ENCODE results near the gene GPER1. TPM values are rescaled to one million over a fixed set of nuclear protein-coding genes. Genes with fewer than 3 reads are reported as not detected.
"Not testable (repeated sequence)": the region's sequence is repeated elsewhere in the genome, so short reads cannot be mapped to it uniquely, and the experiment has no call there.

The GPER1 gene
- total RNA-seq, 4 donors from 2014 or later: 4.6 to 19.9 (median 11.0) TPM

GRCh38 chr7:1140476-1141104, 52.7 kb downstream of the GPER1 start:
- H3K4me1 ChIP-seq: peaks cover 18 to 25% (median 22%) of the 10 kb centered on the region in 4 donors
- no peaks in the 10 kb centered on the region for H3K36me3 ChIP-seq
- no peak for DNase-seq (ENCODE audit: extremely low spot score)
- no peaks in the 10 kb centered on the region for H3K27me3 ChIP-seq
- no peak overlapping the region for H3K4me3 ChIP-seq
- H3K9me3 ChIP-seq: no peaks in the 10 kb centered on the region
- intact Hi-C loops (cut with DNase I): no loop called here
- 88% methylated on average over 4 of the region's 4 CpGs for WGBS
- no peak overlapping the region for H3K27ac ChIP-seq (replicated peaks in 1 of 4)
- no peak for TF ChIP-seq CTCF (IDR thresholded peaks at IDR 0.05)
- no peak for TF ChIP-seq POLR2A (IDR thresholded peaks at IDR 0.05; ENCODE audit: low read depth)
- no peak for TF ChIP-seq POLR2AphosphoS5 (IDR thresholded peaks at IDR 0.05)
- no peak for TF ChIP-seq EP300 (IDR thresholded peaks at IDR 0.05)

- no peak for DNase-seq (ENCODE audit: extremely low spot score)
- Histone ChIP-seq H3K27me3 (no peaks in the 10 kb centered on the region), H3K27ac (replicated peaks in 1 of 4) (no peak overlapping the region), H3K36me3 (no peaks in the 10 kb centered on the region), H3K9me3 (no peaks in the 10 kb centered on the region), H3K4me3 (no peak overlapping the region), H3K4me1 (peaks cover 17 to 23% (median 20%) of the 10 kb centered on the region in 4 donors)
- TF ChIP-seq POLR2A (IDR thresholded peaks at IDR 0.05; ENCODE audit: low read depth) (no peak), EP300 (IDR thresholded peaks at IDR 0.05) (no peak), CTCF (IDR thresholded peaks at IDR 0.05) (no peak), POLR2AphosphoS5 (IDR thresholded peaks at IDR 0.05) (no peak)
- intact Hi-C loops (cut with DNase I): no loop called here
- 81% methylated on average over 6 of the region's 6 CpGs for whole genome bisulfite sequencing
These were observed 53.7 kb downstream of the GPER1 start for GRCh38 chr7:1141651-1142050.

- TF ChIP-seq POLR2AphosphoS5 (IDR thresholded peaks at IDR 0.05): no peak
- 71% methylated on average over 14 of the region's 14 CpGs for WGBS
- no peaks in the 10 kb centered on the region for H3K36me3 ChIP-seq
- no peak for DNase-seq (ENCODE audit: extremely low spot score)
- no peaks in the 10 kb centered on the region for H3K9me3 ChIP-seq
- no peaks in the 10 kb centered on the region for H3K27me3 ChIP-seq
- H3K4me3 ChIP-seq: no peak overlapping the region
- no peak overlapping the region for H3K27ac ChIP-seq (replicated peaks in 1 of 4)
- intact Hi-C loops (cut with DNase I): no loop called here
- peaks cover 12 to 19% (median 15%) of the 10 kb centered on the region in 4 donors for H3K4me1 ChIP-seq
These were observed 54.2 kb downstream of the GPER1 start for GRCh38 chr7:1142051-1142635.

GRCh38 chr7:1143031-1143430, 55.1 kb downstream of the GPER1 start:
- H3K9me3 ChIP-seq; H3K36me3 ChIP-seq; H3K4me3 ChIP-seq; DNase-seq (ENCODE audit: extremely low spot score); intact Hi-C loops (cut with DNase I); H3K27me3 ChIP-seq; H3K27ac ChIP-seq (replicated peaks in 1 of 4): not testable (repeated sequence)
- peaks cover 7 to 13% (median 10%) of the 10 kb centered on the region in 4 donors for H3K4me1 ChIP-seq
- 89% methylated on average over 5 of the region's 5 CpGs for WGBS

Other genes with a start within 250 kb of the GPER1 start
- gene GET4, start 211.6 kb upstream of the GPER1 start, total RNA-seq: 10 to 100 TPM; 24.7 to 41.3 (median 35.2) TPM
- gene ADAP1, start 133.4 kb upstream of the GPER1 start, total RNA-seq: 10 to 100 TPM; 41.9 to 94.2 (median 78.3) TPM
- 10 to 100 TPM in 2 of 4 donors, 1 to 10 TPM in 2; 6.3 to 13.3 (median 9.7) TPM for gene COX19, start 112.6 kb upstream of the GPER1 start, total RNA-seq
- under 1 TPM in 2 of 4 donors, not detected in 2; 0.23 to 0.66 TPM for gene CYP2W1, start 104.9 kb upstream of the GPER1 start, total RNA-seq
- gene GPR146, start 43.6 kb upstream of the GPER1 start, total RNA-seq: 10 to 100 TPM; 12.5 to 30.8 (median 25.5) TPM
- gene ZFAND2A, start 72.1 kb downstream of the GPER1 start, total RNA-seq: 10 to 100 TPM; 24.3 to 27.5 (median 25.5) TPM
- gene UNCX, start 144.8 kb downstream of the GPER1 start, total RNA-seq: not detected